ENCODE results near the gene UBE2D1. TPM values are rescaled to one million over a fixed set of nuclear protein-coding genes. Genes with fewer than 3 reads are reported as not detected.

The UBE2D1 gene
- total and polyA plus RNA-seq, 9 of the 15 experiments (the other 6 are each of a cell fraction or from before 2014, with no cell fraction given) = 4.1 to 24.4 (median 12.3) TPM

GRCh38 chr10:58389024-58389423 lies 54.2 kb downstream of the UBE2D1 start (continued):
- TF ChIP-seq ZFP36 (IDR thresholded peaks at IDR 0.05; ENCODE audit: low read depth, low read length, partially characterized antibody) (no peak), FOS (IDR thresholded peaks at IDR 0.05; ENCODE audit: extremely low read depth, insufficient read length) (no peak), HES1 (IDR thresholded peaks at IDR 0.05; ENCODE audit: low read depth) (no peak), ZNF77 (CRISPR knock-in tag; IDR thresholded peaks at IDR 0.05) (no peak), L3MBTL2 (IDR thresholded peaks at IDR 0.05) (no peak), MCM7 (IDR thresholded peaks at IDR 0.05) (no peak)

- no peaks in the 10 kb centered on the region for H4K20me1 ChIP-seq (replicated peaks; ENCODE audit: control insufficient read depth, insufficient read depth, low read length)
- H3K9me3 ChIP-seq (replicated peaks; ENCODE audit: control insufficient read depth, insufficient read depth, low read depth, low read length) = no peaks in the 10 kb centered on the region
- ChIA-PET CTCF (ENCODE audit: low intra/inter-chr PET ratio) (interaction anchor here (1.6 kb wide), 1 partner anchor 94 kb away, joined by 3 read pairs; no protein-coding TSS in a partner anchor), POLR2A (no interaction called here)
- intact Hi-C loops (cut with micrococcal nuclease) = no loop called here
- H3K4me1 ChIP-seq (replicated peaks in 1 of 2; ENCODE audit: control insufficient read depth in 2 of 2, insufficient read depth in 2 of 2, low read length in 2 of 2) = no peaks in the 10 kb centered on the region
- no peak overlapping the region for H3K27ac ChIP-seq (ENCODE audit: extremely low read depth, low read depth, low read length)
- ATAC-seq (no peak), DNase-seq (ENCODE audit: extremely low read depth in 1 of 4, low spot score in 3 of 4) (no peak), FAIRE-seq (no peak)
- no TSS peak for BruUV-seq (replicated peaks)
- peaks cover 95% of the 10 kb centered on the region for H3K36me3 ChIP-seq (ENCODE audit: control insufficient read depth, insufficient read depth, low read length)
- H3K4me2 ChIP-seq (ENCODE audit: insufficient read depth, low read length) = no peak overlapping the region
- no peaks in the 10 kb centered on the region for H3K9me1 ChIP-seq (ENCODE audit: control insufficient read depth, insufficient read depth, low read length)
- WGBS (ENCODE audit: insufficient coverage, low coverage, missing lambda C conversion rate) = 89% methylated on average over 2 of the region's 2 CpGs
- H3K9ac ChIP-seq (ENCODE audit: insufficient read depth in 1 of 2, low read depth in 2 of 2, low read length in 2 of 2) = no peak overlapping the region
- no peak overlapping the region for H3K4me3 ChIP-seq
- H3K79me2 ChIP-seq (ENCODE audit: control insufficient read depth, insufficient read depth, low read length) = peaks cover 38% of the 10 kb centered on the region
- no peaks in the 10 kb centered on the region for H3K27me3 ChIP-seq (ENCODE audit: control insufficient read depth in 2 of 2, insufficient read depth in 2 of 2, low read length in 2 of 2)
- in situ Hi-C loops (cut with MboI) = no loop called here
- H2AFZ ChIP-seq (ENCODE audit: low read depth, low read length) = no peak overlapping the region
- TF ChIP-seq RBM39 (optimal IDR thresholded peaks at IDR 0.05; ENCODE audit: low read depth, low read length) (no peak), ZNF280B (CRISPR knock-in tag; IDR thresholded peaks at IDR 0.05) (no peak), ZFP91 (CRISPR knock-in tag; IDR thresholded peaks at IDR 0.05) (no peak), EP400 (IDR thresholded peaks at IDR 0.05) (no peak), NCOA4 (IDR thresholded peaks at IDR 0.05; ENCODE audit: partially characterized antibody) (no peak), SMAD1 (IDR thresholded peaks at IDR 0.05; ENCODE audit: low read depth, low read length, partially characterized antibody) (no peak), ZNF76 (CRISPR knock-in tag; IDR thresholded peaks at IDR 0.05; ENCODE audit: borderline replicate concordance) (no peak), E4F1 (CRISPR knock-in tag; IDR thresholded peaks at IDR 0.05; ENCODE audit: borderline replicate concordance) (no peak), RUNX1 (IDR thresholded peaks at IDR 0.05; ENCODE audit: low read depth) (no peak), ZNF511 (CRISPR knock-in tag; IDR thresholded peaks at IDR 0.05) (no peak), ADNP (tag; IDR thresholded peaks at IDR 0.05) (no peak)
Measured at GRCh38 chr10:58393317-58393716, 58.5 kb downstream of the UBE2D1 start.

Measured in K562 (cell line).